Spleen (tissue), 11 donors: Measurements from ENCODE around the gene SRGAP3. TPM values are rescaled to one million over a fixed set of nuclear protein-coding genes. Genes with fewer than 3 reads are reported as not detected.

ENCODE experiments used
- DNase-seq: peaks from one replicate; pipeline ENCODE4 v3.0.0-alpha.2; 2020
- H3K27ac ChIP-seq, 8 donors: fragments of 200-600 bp; sonication (generic) in 7 of 8; 1 replicate in 4 of 8; 2 replicates in 4 of 8; pipeline versions ENCODE4 v1.5.0 to v1.8.0; 2016 to 2021; ENCODE audit warnings: inconsistent platforms in 4 of 8, mild to moderate bottlenecking in 4 of 8, moderate library complexity in 1 of 8
- H3K27me3 ChIP-seq, 7 donors: fragments of 200-600 bp; sonication (generic) in 6 of 7; replicated peaks in 1 of 7; 1 replicate in 4 of 7; 2 replicates in 3 of 7; pipeline versions ENCODE4 v1.5.0 to v1.8.0; 2016 to 2021; ENCODE audit warnings: inconsistent platforms in 3 of 7, mild to moderate bottlenecking in 1 of 7
- H3K36me3 ChIP-seq, 6 donors: fragments of 200-600 bp; sonication (generic) in 5 of 6; 1 replicate in 4 of 6; 2 replicates in 2 of 6; pipeline versions ENCODE4 v1.5.0 to v1.8.0; 2016 to 2021; ENCODE audit warnings: inconsistent platforms in 2 of 6
- H3K4me1 ChIP-seq, 6 donors: fragments of 200-600 bp; sonication (generic) in 5 of 6; 1 replicate in 3 of 6; 2 replicates in 3 of 6; pipeline versions ENCODE4 v1.5.0 to v1.8.0; 2016 to 2021; ENCODE audit warnings: inconsistent platforms in 3 of 6
- H3K4me3 ChIP-seq, 8 donors: fragments of 200-600 bp; sonication (generic) in 7 of 8; 1 replicate in 4 of 8; 2 replicates in 4 of 8; pipeline versions ENCODE4 v1.5.0 to v1.8.0; 2016 to 2021; ENCODE audit warnings: inconsistent platforms in 4 of 8, mild to moderate bottlenecking in 4 of 8, moderate library complexity in 2 of 8
- H3K9me3 ChIP-seq, 8 donors: fragments of 200-600 bp; sonication (generic) in 7 of 8; 1 replicate in 4 of 8; 2 replicates in 4 of 8; pipeline versions ENCODE4 v1.5.0 to v1.8.0; 2016 to 2021; ENCODE audit warnings: inconsistent platforms in 4 of 8
- POLR2A ChIP-seq, 3 donors: fragments of 450-650 bp; IDR thresholded peaks; one replicate each; pipeline ENCODE4 v1.5.1; 2017; ENCODE audit warnings: antibody characterized with exemption in 3 of 3, mild to moderate bottlenecking in 1 of 3
- POLR2AphosphoS5 ChIP-seq, 3 donors: sonication (generic); formaldehyde crosslinking; IDR thresholded peaks; one replicate each; pipeline ENCODE4 v1.5.1; 2017; ENCODE audit warnings: antibody characterized with exemption in 3 of 3
- WGBS, 5 donors: extraction: QIAGEN DNeasy Blood & Tissue Kit in 3 of 5; methylation state at CpG; one replicate each; pipeline versions ENCODE4 v1.1.5 to v1.1.7; 2013 to 2018; 5-methylcytosine and 5-hydroxymethylcytosine counted together
- intact Hi-C: fragments of 100-400 bp; cut with DNase I; formaldehyde crosslinking; loops from one replicate; pipeline ENCODE4 v1.15.0; 2023; ENCODE audit warnings: low total_unique reads
- polyA plus RNA-seq, 3 donors: library from polyadenylated mRNA; stranded (reverse); fragments of 200-250 nt; gene quantifications; one replicate each; pipeline ENCODE4 v1.2.1, GENCODE V29; 2013
- total RNA-seq, 7 donors: library from RNA; depleted of rRNA in 3 of 7; stranded (reverse); fragments of >200 nt in 3 of 7; fragmentation: NEBNext Ultra II Directional in 4 of 7; extraction: Animal tissue kit (Norgen Biotek cat#: 25700) in 4 of 7; gene quantifications; one replicate each; pipeline versions ENCODE4 v1.1.0 to v1.2.1, GENCODE V29; 2016 to 2021
- TF ChIP-seq, protein P1 (sequence below), 11 experiments: fragments of 200-600 bp in 7 of 11; fragments of 450-650 bp in 4 of 11; sonication (generic) in 4 of 11; IDR thresholded peaks in 8 of 11; conservative IDR thresholded peaks in 3 of 11; 1 replicate in 7 of 11; 2 replicates in 4 of 11; pipeline versions ENCODE4 v1.4.0 to v1.8.0; 2016 to 2021; ENCODE audit warnings: antibody characterized with exemption in 11 of 11, inconsistent platforms in 4 of 11, mild to moderate bottlenecking in 1 of 11
- donor health status: healthy with polysubstance abuse.
- donor health status: DM: no; HTN: no; CAD: no; lungs with moderate emphysema.
- donor health status: DM: no; HTN: no; CAD: no.
- donor health status: Bipolar disorder and iron deficiency.
- donor health status: healthy.
- donor health status: DM: no; HTN: no; CAD: no.
- donor health status: DM: yes; HTN: yes; CAD: no.

Gene SRGAP3
- total and polyA plus RNA-seq, 10 donors = 0.54 to 10.3 (median 6.4) TPM

DNA sequence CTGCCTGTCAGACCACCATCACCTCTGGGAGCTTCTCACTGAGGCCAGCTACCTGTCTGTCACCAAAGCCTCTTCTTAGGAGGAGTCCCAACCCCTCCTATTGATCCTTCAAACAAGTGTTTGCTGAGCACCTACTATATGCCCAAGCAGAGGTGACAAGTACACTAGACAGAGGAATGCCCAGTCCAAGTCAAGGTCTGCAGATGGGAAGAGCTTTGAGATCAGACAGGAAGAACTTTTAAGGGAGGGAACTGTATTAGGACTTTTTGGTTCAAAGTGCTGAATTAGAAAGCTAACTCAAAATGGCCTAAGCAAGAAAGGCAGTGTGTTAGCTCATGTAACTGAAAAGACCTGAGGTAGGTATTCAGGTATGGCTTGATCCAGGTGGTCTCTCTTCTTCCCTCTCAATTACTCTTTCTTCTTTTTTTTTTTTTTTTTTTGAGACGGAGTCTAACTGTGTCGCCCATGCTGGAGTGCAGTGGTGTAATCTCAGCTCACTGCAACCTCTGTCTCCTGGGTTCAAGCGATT lies 282.6 kb downstream of the SRGAP3 start:
- DNase-seq = no peak
- peaks cover 9 to 24% (median 15%) of the 10 kb centered on the region in 6 donors for H3K4me1 ChIP-seq
- H3K4me3 ChIP-seq = no peak overlapping the region
- no peaks in the 10 kb centered on the region for H3K9me3 ChIP-seq
- intact Hi-C loops = no loop called here
- peaks cover 0 to 21% (median 0%) of the 10 kb centered on the region in 7 donors for H3K27me3 ChIP-seq
- TF ChIP-seq, protein P1, sequence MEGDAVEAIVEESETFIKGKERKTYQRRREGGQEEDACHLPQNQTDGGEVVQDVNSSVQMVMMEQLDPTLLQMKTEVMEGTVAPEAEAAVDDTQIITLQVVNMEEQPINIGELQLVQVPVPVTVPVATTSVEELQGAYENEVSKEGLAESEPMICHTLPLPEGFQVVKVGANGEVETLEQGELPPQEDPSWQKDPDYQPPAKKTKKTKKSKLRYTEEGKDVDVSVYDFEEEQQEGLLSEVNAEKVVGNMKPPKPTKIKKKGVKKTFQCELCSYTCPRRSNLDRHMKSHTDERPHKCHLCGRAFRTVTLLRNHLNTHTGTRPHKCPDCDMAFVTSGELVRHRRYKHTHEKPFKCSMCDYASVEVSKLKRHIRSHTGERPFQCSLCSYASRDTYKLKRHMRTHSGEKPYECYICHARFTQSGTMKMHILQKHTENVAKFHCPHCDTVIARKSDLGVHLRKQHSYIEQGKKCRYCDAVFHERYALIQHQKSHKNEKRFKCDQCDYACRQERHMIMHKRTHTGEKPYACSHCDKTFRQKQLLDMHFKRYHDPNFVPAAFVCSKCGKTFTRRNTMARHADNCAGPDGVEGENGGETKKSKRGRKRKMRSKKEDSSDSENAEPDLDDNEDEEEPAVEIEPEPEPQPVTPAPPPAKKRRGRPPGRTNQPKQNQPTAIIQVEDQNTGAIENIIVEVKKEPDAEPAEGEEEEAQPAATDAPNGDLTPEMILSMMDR (IDR thresholded peaks at IDR 0.05 in 8 of 11, conservative IDR thresholded peaks at IDR 0.05 in 3 of 11) = no peak
- no peak for TF ChIP-seq POLR2A (IDR thresholded peaks at IDR 0.05)
- TF ChIP-seq POLR2AphosphoS5 (IDR thresholded peaks at IDR 0.05) = no peak
- H3K36me3 ChIP-seq = no peaks in the 10 kb centered on the region
- H3K27ac ChIP-seq = no peak overlapping the region
- WGBS, 5 donors = 65 to 95% (median 74%) methylated on average over 3 of the region's 3 CpGs

DNA sequence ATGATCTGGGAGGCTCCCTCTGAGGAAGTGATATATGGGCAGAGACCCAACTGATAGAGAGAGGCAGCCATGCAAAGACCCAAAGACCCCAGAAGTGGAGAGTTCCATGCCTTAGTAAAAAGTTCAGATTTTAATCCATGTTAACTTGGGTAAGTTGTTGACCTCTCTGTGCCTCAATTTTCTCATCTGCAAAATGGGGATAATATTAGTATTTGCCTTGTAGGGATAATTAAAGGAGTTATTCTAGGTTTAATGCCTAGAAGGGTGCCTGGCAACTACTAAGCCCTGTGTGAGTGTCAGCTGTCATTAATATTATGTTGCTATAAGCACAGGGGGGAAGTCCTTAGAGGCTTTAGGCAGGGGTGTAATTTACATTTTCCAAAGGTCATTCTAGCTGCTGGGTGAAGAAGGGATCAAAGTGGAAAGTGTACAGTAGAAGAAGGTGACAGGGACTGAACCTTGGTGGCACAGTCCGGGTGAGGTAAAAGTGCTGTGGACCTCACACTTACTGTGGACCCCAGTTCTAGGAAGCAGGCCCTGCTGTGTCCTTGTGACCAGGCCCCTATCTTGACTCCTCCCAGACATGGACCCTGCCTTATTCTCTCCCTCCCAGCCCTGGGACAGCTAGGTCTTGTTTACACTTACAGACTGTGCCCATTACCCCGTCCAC lies 283.2 kb downstream of the SRGAP3 start:
- WGBS, 5 donors = 81 to 94% (median 85%) methylated on average over 2 of the region's 2 CpGs
- H3K9me3 ChIP-seq = no peaks in the 10 kb centered on the region
- intact Hi-C loops = no loop called here
- DNase-seq = no peak
- H3K4me3 ChIP-seq = no peak overlapping the region
- TF ChIP-seq POLR2AphosphoS5 (IDR thresholded peaks at IDR 0.05) (no peak), POLR2A (IDR thresholded peaks at IDR 0.05) (no peak)
- TF ChIP-seq, protein P1 (IDR thresholded peaks at IDR 0.05 in 8 of 11, conservative IDR thresholded peaks at IDR 0.05 in 3 of 11) = no peak
- peaks cover 13 to 28% (median 17%) of the 10 kb centered on the region in 6 donors for H3K4me1 ChIP-seq
- H3K27ac ChIP-seq = no peak overlapping the region
- H3K36me3 ChIP-seq = no peaks in the 10 kb centered on the region
- H3K27me3 ChIP-seq = peaks cover 0 to 21% (median 0%) of the 10 kb centered on the region in 7 donors

DNA sequence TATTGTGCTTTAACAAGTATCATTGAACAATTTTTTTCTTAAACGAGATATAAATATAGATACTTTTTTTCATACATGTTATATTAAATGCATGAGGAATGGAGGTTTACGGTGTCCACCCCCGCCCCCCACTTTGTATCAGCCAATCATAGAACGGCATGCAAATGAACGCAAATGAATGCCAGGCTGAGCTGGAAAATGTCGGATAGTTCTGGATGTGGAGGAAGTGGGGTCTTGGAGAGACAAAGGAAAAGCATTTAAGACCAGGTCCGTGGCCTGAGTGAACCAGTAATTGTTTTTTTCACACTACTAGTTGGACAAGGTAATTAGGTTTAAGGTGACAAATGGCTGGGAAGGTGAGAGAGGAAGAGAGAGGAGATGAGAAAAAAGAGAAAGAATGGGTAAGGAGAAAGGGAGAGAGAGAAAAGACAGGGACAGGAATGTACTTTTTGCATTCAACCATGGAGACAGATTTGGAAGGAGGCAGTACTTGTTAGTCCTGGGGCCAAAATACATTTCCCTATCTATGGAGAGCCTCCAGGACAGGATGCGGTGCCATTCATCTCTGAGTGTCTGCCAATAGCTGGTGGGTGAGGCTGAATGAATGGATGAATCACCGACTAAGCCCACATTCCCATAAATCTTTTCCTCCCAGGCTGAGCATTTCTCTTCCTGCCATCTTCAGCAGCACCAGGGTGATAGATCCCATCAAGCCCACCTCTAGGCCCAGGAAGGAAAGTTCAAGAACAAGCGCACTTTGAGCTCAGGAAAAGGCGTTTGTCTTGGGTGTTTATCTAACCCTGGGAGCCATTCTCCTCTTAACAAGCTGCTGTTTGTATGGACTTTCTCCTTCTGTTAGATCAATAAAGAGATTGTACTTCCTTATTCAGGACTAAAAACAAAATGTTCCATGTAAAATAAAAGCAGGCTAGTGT lies 284.7 kb downstream of the SRGAP3 start:
- H3K36me3 ChIP-seq = no peaks in the 10 kb centered on the region

More for the DNA sequence above, 284.7 kb downstream of the SRGAP3 start:
- Histone ChIP-seq H3K9me3 (no peaks in the 10 kb centered on the region), H3K27ac (no peak overlapping the region), H3K27me3 (peaks cover 0 to 18% (median 0%) of the 10 kb centered on the region in 7 donors), H3K4me1 (peaks cover 13 to 40% (median 19%) of the 10 kb centered on the region in 6 donors), H3K4me3 (no peak overlapping the region)
- no peak for DNase-seq
- WGBS, 5 donors = 86 to 88% (median 86%) methylated on average over 11 of the region's 11 CpGs
- intact Hi-C loops = no loop called here
- TF ChIP-seq, protein P1 (IDR thresholded peaks at IDR 0.05 in 8 of 11, conservative IDR thresholded peaks at IDR 0.05 in 3 of 11) = no peak
- no peak for TF ChIP-seq POLR2AphosphoS5 (IDR thresholded peaks at IDR 0.05)
- TF ChIP-seq POLR2A (IDR thresholded peaks at IDR 0.05) = no peak
